ENCODE results near the gene SLC24A4. TPM values are rescaled to one million over a fixed set of nuclear protein-coding genes. Genes with fewer than 3 reads are reported as not detected.

Gene SLC24A4
- total RNA-seq, 1 experiment from 2014 or later = not detected

GRCh38 chr14:92501891-92502351 is 179.0 kb downstream of the SLC24A4 start:
- no peaks in the 10 kb centered on the region for H3K9me2 ChIP-seq (ENCODE audit: insufficient read depth)
- no peak for DNase-seq (ENCODE audit: low read depth, low spot score)
- CTCF ChIA-PET = no interaction called here
- no peak overlapping the region for H3K4me3 ChIP-seq (replicated peaks in 1 of 2; ENCODE audit: low read depth in 1 of 2, low read length in 2 of 2)
- TF ChIP-seq ZNF274 (IDR thresholded peaks at IDR 0.05; ENCODE audit: low read depth, low read length) (no peak), EGR1 (IDR thresholded peaks at IDR 0.05; ENCODE audit: low read depth) (no peak), JUND (IDR thresholded peaks at IDR 0.05) (no peak), SIN3A (IDR thresholded peaks at IDR 0.05; ENCODE audit: low read depth) (no peak), REST (IDR thresholded peaks at IDR 0.05; ENCODE audit: low read depth) (no peak), FOSL1 (IDR thresholded peaks at IDR 0.05; ENCODE audit: low read depth) (no peak), EZH2 (IDR thresholded peaks at IDR 0.05) (no peak), TCF7L2 (IDR thresholded peaks at IDR 0.05; ENCODE audit: borderline replicate concordance, extremely low read depth, insufficient read depth, insufficient read length) (no peak), ZFX (IDR thresholded peaks at IDR 0.05) (no peak), POLR2AphosphoS5 (IDR thresholded peaks at IDR 0.05; ENCODE audit: low read depth, low read length) (no peak), MAX (IDR thresholded peaks at IDR 0.05) (no peak)
- H3K36me3 ChIP-seq (ENCODE audit: control insufficient read depth in 1 of 2, insufficient read depth in 2 of 2, low read length in 2 of 2) = no peaks in the 10 kb centered on the region
- RAD21 ChIA-PET (ENCODE audit: low non-redundant PET in 1 of 2, low total read pairs in 2 of 2, uncharacterized antibody in 2 of 2, unreplicated experiment in 2 of 2) = no interaction called here
- H2AFZ ChIP-seq (ENCODE audit: low read depth, low read length, poor library complexity, severe bottlenecking) = no peak overlapping the region
- ATAC-seq = no peak
- POLR2A ChIA-PET = interaction anchor here (0.8 kb wide), 1 partner anchor 10 kb away, joined by 3 read pairs; no protein-coding TSS in a partner anchor
- H3K9ac ChIP-seq (ENCODE audit: low read length) = no peak overlapping the region
- no peaks in the 10 kb centered on the region for H4K20me1 ChIP-seq (ENCODE audit: insufficient read depth)
- intact Hi-C loops (cut with micrococcal nuclease) = no loop called here
- no peak overlapping the region for H3K27ac ChIP-seq (ENCODE audit: low read depth, low read length)
- no peaks in the 10 kb centered on the region for H3K27me3 ChIP-seq (ENCODE audit: insufficient read depth, low read length)
- H3K79me2 ChIP-seq (ENCODE audit: insufficient read depth, low read length) = no peaks in the 10 kb centered on the region
- BruUV-seq (replicated peaks) = no TSS peak
- H3K9me3 ChIP-seq (ENCODE audit: control insufficient read depth in 1 of 2, insufficient read depth in 1 of 2, low read depth in 1 of 2, low read length in 2 of 2) = no peaks in the 10 kb centered on the region
- peak overlapping the region; percentile 65 for H3K4me2 ChIP-seq (ENCODE audit: low read length)
- H3K4me1 ChIP-seq (ENCODE audit: control insufficient read depth in 1 of 2, insufficient read depth in 2 of 2, low read length in 2 of 2) = peaks cover 36 to 73% of the 10 kb centered on the region in 2 experiments
